K562 (cell line): Measurements from ENCODE around the gene PACC1. TPM values are rescaled to one million over a fixed set of nuclear protein-coding genes. Genes with fewer than 3 reads are reported as not detected.

Experiments used
- ARHGAP35 ChIP-seq: fragments of 450-650 bp; IDR thresholded peaks from 2 replicates; pipeline ENCODE4 v1.6.1; 2018; ENCODE audit not compliant: partially characterized antibody
- ELF4 ChIP-seq: fragments of 450-650 bp; formaldehyde crosslinking; IDR thresholded peaks from 2 replicates; pipeline ENCODE4 v1.4.0; 2022; ENCODE audit warnings: missing genetic modification characterization
- ELK1 ChIP-seq: sonication (generic); formaldehyde crosslinking; IDR thresholded peaks from 2 replicates; pipeline ENCODE4 v1.8.1; 2022; ENCODE audit warnings: missing genetic modification reagents
- ETS1 ChIP-seq: conservative IDR thresholded peaks from 2 replicates; pipeline ENCODE4 v1.6.1; 2011; ENCODE audit warnings: low read depth, mild to moderate bottlenecking, low read length; ENCODE audit not compliant: control insufficient read depth
- HMGN3 ChIP-seq: IDR thresholded peaks from 2 replicates; pipeline ENCODE4 v1.6.1; 2011; ENCODE audit warnings: borderline replicate concordance, low read depth, mild to moderate bottlenecking, mixed read lengths, low read length; ENCODE audit not compliant: insufficient read length; ENCODE audit errors: extremely low read depth
- HMGXB4 ChIP-seq: sonication (generic); formaldehyde crosslinking; IDR thresholded peaks from 2 replicates; pipeline ENCODE4 v1.8.1; 2023; ENCODE audit warnings: mild to moderate bottlenecking, missing genetic modification reagents
- KLF16 ChIP-seq: IDR thresholded peaks from 2 replicates; pipeline ENCODE4 v1.6.1; 2016; ENCODE audit warnings: antibody characterized with exemption
- NR4A1 ChIP-seq, 2 experiments: fragments of 250-450 bp in 1 of 2; fragments of 450-650 bp in 1 of 2; sonication (Bioruptor Pico) in 1 of 2; IDR thresholded peaks; 2 replicates each; pipeline versions ENCODE4 v1.4.0 to v1.6.1; 2016 to 2020; ENCODE audit warnings: mild to moderate bottlenecking in 2 of 2, missing compliant biosample characterization in 1 of 2, missing genetic modification characterization in 1 of 2, moderate library complexity in 1 of 2
- RFX7 ChIP-seq: fragments of 250-450 bp; sonication (Bioruptor Pico); IDR thresholded peaks from 2 replicates; pipeline ENCODE4 v1.5.1; 2021; ENCODE audit warnings: mild to moderate bottlenecking
- SIN3B ChIP-seq: fragments of 450-650 bp; IDR thresholded peaks from 2 replicates; pipeline ENCODE4 v1.6.1; 2017; ENCODE audit warnings: low read depth, mild to moderate bottlenecking, moderate library complexity
- SMARCC2 ChIP-seq: fragments of 450-650 bp; IDR thresholded peaks from 2 replicates; pipeline ENCODE4 v1.6.1; 2017; ENCODE audit warnings: antibody characterized with exemption, moderate library complexity, mild to moderate bottlenecking, low read depth
- SRSF1 ChIP-seq: fragments of 200-400 bp; formaldehyde crosslinking; IDR thresholded peaks from 2 replicates; pipeline ENCODE4 v1.6.1; 2017; ENCODE audit warnings: mild to moderate bottlenecking, low read depth, low read length, moderate library complexity
- TAL1 ChIP-seq: fragments of 450-650 bp; IDR thresholded peaks from 2 replicates; pipeline ENCODE4 v1.6.1; 2016; ENCODE audit warnings: mild to moderate bottlenecking
- THAP12 ChIP-seq: fragments of 250-450 bp; sonication (Bioruptor Pico); IDR thresholded peaks from 2 replicates; pipeline ENCODE4 v1.9.0; 2021; ENCODE audit warnings: mild to moderate bottlenecking, inconsistent platforms
- TSHZ1 ChIP-seq: fragments of 250-450 bp; sonication (Bioruptor Pico); IDR thresholded peaks from 2 replicates; pipeline ENCODE4 v1.4.0; 2020; ENCODE audit warnings: mild to moderate bottlenecking, moderate library complexity
- ZNF197 ChIP-seq: fragments of 200-800 bp; sonication (Bioruptor generic); IDR thresholded peaks from 2 replicates; pipeline ENCODE4 v1.6.1; 2016; ENCODE audit warnings: low read depth, missing genetic modification characterization, missing compliant biosample characterization
- ZNF408 ChIP-seq: fragments of 250-450 bp; sonication (Bioruptor Pico); IDR thresholded peaks from 2 replicates; pipeline ENCODE4 v1.4.0; 2020; ENCODE audit warnings: low read depth, mild to moderate bottlenecking, moderate library complexity
- ZNF431 ChIP-seq: sonication (generic); formaldehyde crosslinking; IDR thresholded peaks from 2 replicates; pipeline ENCODE4 v1.8.0; 2022; ENCODE audit warnings: mild to moderate bottlenecking, missing genetic modification reagents
- ZNF79 ChIP-seq: fragments of 250-450 bp; sonication (Bioruptor Pico); IDR thresholded peaks from 2 replicates; pipeline ENCODE4 v1.4.0; 2020; ENCODE audit warnings: low read depth, mild to moderate bottlenecking, moderate library complexity
- polyA plus RNA-seq, 8 experiments: library from polyadenylated mRNA; depleted of rRNA in 4 of 8; stranded (reverse) in 5 of 8; unstranded in 3 of 8; fragments of >200 nt; fragmentation: Nextera tagmentation in 2 of 8; fragmentation: Illumina TruSeq in 1 of 8; extraction: Ambion mirVana in 2 of 8; extraction: Trizol in 1 of 8; gene quantifications; 2 replicates each; pipeline versions ENCODE4 v1.2.1 to v1.2.3, GENCODE V29; 2011 to 2014; ENCODE audit warnings: inconsistent platforms in 1 of 8, missing spikeins in 1 of 8
- total RNA-seq, 7 experiments: library from RNA; depleted of rRNA in 6 of 7; stranded (reverse); fragments of >200 nt in 6 of 7; fragmentation: Illumina TruSeq in 2 of 7; extraction: Trizol in 2 of 7; gene quantifications; 2 replicates each; pipeline versions ENCODE4 v1.2.1 to v1.2.3, GENCODE V29; 2011 to 2021; ENCODE audit warnings: low replicate concordance in 1 of 7

PACC1 gene
- total and polyA plus RNA-seq, 9 of the 15 experiments (the other 6 are each of a cell fraction or from before 2014, with no cell fraction given) = 7.1 to 19.3 (median 14.9) TPM

- TF ChIP-seq ZNF197 (no peak), ELK1 (CRISPR knock-in tag) (no peak), ZNF431 (CRISPR knock-in tag) (no peak), ZNF408 (CRISPR knock-in tag) (no peak), NR4A1 (CRISPR knock-in tag; IDR thresholded peaks at IDR 0.05) (peak; percentile 46; the same call in 1 of the 2 replicates), NR4A1 (tag; IDR thresholded peaks at IDR 0.05) (no peak), ARHGAP35 (no peak), ELF4 (CRISPR knock-in tag) (0 out of 2 replicates have a peak, but pooled peaks have one; percentile 38), RFX7 (no peak), KLF16 (no peak), SRSF1 (no peak), HMGXB4 (CRISPR knock-in tag) (0 out of 2 replicates have a peak, but pooled peaks have one; percentile 20), THAP12 (CRISPR knock-in tag) (no peak), HMGN3 (no peak), SIN3B (no peak), TAL1 (no peak), SMARCC2 (no peak), TSHZ1 (CRISPR knock-in tag) (no peak), ETS1 (peak; percentile 51; the same call in 1 of the 2 replicates), ZNF79 (CRISPR knock-in tag) (no peak)
Observed at GRCh38 chr1:212413902-212414327, 771 bp downstream of the PACC1 start (continued).
